GM12875 (cell line): ENCODE data around the gene WDR11.
A peak's percentile ranks its signal among the peaks of the same experiment; 100 is the strongest.

Experiments
- H3K4me3 ChIP-seq: one replicate; pipeline ENCODE4 v1.5.1; 2011; ENCODE audit warnings: low read depth, low read length, control low read depth
- CTCF ChIP-seq: IDR thresholded peaks from 2 replicates; pipeline ENCODE4 v1.5.1; 2011; ENCODE audit warnings: low read depth, mild to moderate bottlenecking, control low read depth, inconsistent platforms, low read length, moderate library complexity, borderline replicate concordance; ENCODE audit not compliant: insufficient read depth

Gene WDR11

GRCh38 chr10:120944586-120945125 is 93.5 kb downstream of the WDR11 start:
- TF ChIP-seq CTCF: no peak
- no peak overlapping the region for H3K4me3 ChIP-seq

GRCh38 chr10:120945182-120945581 is 94.0 kb downstream of the WDR11 start:
- H3K4me3 ChIP-seq: no peak overlapping the region
- TF ChIP-seq CTCF: no peak

- no peak overlapping the region for H3K4me3 ChIP-seq
- TF ChIP-seq CTCF: no peak
These were observed 94.7 kb downstream of the WDR11 start for GRCh38 chr10:120945801-120946302.

- TF ChIP-seq CTCF: no peak
- no peak overlapping the region for H3K4me3 ChIP-seq
These were observed 95.3 kb downstream of the WDR11 start for GRCh38 chr10:120946497-120946896.

GRCh38 chr10:120948889-120949608 is 97.9 kb downstream of the WDR11 start:
- peak; percentile 89 for TF ChIP-seq CTCF
- H3K4me3 ChIP-seq: no peak overlapping the region

- H3K4me3 ChIP-seq: no peak overlapping the region
- TF ChIP-seq CTCF: no peak
These were observed 98.5 kb downstream of the WDR11 start for GRCh38 chr10:120949609-120950031.

- no peak for TF ChIP-seq CTCF
- no peak overlapping the region for H3K4me3 ChIP-seq
These were observed 98.9 kb downstream of the WDR11 start for GRCh38 chr10:120950051-120950561.
